SK-N-SH treated with all-trans-retinoic acid at 6 μM for 48 hours (cell line): Measurements from ENCODE around the gene PHF21B.

Source experiments
- ARNTL ChIP-seq: fragments of 450-650 bp; formaldehyde crosslinking; IDR thresholded peaks from 2 replicates; pipeline ENCODE4 v1.5.0; 2020; ENCODE audit warnings: low read depth, mild to moderate bottlenecking, moderate library complexity, borderline replicate concordance
- BACH2 ChIP-seq: fragments of 250-450 bp; sonication (Bioruptor Pico); IDR thresholded peaks from 2 replicates; pipeline ENCODE4 v1.9.0; 2021; ENCODE audit warnings: mild to moderate bottlenecking, borderline replicate concordance
- CSDC2 ChIP-seq: fragments of 250-450 bp; sonication (Bioruptor Pico); IDR thresholded peaks from 2 replicates; pipeline ENCODE4 v1.5.0; 2020; ENCODE audit warnings: mild to moderate bottlenecking, moderate library complexity
- OSR1 ChIP-seq: fragments of 250-450 bp; sonication (Bioruptor Pico); IDR thresholded peaks from 2 replicates; pipeline ENCODE4 v1.8.0; 2022; ENCODE audit warnings: moderate library complexity, mild to moderate bottlenecking, inconsistent platforms
- PPARA ChIP-seq: fragments of 250-450 bp; sonication (Bioruptor Pico); IDR thresholded peaks from 2 replicates; pipeline ENCODE4 v1.5.0; 2020; ENCODE audit warnings: mild to moderate bottlenecking, borderline replicate concordance
- TOX ChIP-seq: fragments of 250-450 bp; sonication (Bioruptor Pico); IDR thresholded peaks from 2 replicates; pipeline ENCODE4 v1.8.0; 2021; ENCODE audit warnings: mild to moderate bottlenecking, moderate library complexity, borderline replicate concordance
- ZFP3 ChIP-seq: fragments of 250-450 bp; sonication (Bioruptor Pico); IDR thresholded peaks from 2 replicates; pipeline ENCODE4 v1.5.0; 2020; ENCODE audit warnings: mild to moderate bottlenecking, moderate library complexity
- ZNF8 ChIP-seq: fragments of 450-650 bp; formaldehyde crosslinking; IDR thresholded peaks from 2 replicates; pipeline ENCODE4 v1.5.0; 2020; ENCODE audit warnings: mild to moderate bottlenecking, moderate library complexity
- TF ChIP-seq, protein P1 (sequence below): fragments of 250-450 bp; sonication (Bioruptor Pico); IDR thresholded peaks from 2 replicates; pipeline ENCODE4 v1.8.0; 2020; ENCODE audit warnings: mild to moderate bottlenecking, moderate library complexity, borderline replicate concordance

DNA sequence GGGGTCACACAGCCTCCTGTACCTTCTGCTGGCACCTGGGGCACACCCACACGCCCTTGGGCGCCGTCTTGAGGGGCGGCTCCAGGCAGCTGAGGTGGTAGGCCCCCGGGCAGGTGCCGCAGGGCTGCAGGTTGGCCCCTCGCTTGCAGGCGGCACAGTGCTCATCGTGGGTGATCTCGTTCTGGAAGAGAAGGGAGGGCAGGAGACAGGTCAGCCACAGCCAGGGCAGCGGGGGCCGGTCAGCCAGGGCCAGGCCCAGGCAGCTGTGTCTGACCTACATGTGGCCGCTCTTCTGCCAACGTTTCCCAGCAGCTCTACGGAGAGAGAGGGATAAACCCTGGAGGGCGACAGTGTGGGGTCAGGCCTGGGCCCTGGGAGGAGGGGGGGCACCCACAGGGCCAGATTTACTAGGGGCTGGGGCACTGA, 121.9 kb downstream of the PHF21B start:
- no peak for TF ChIP-seq CSDC2
- no peak for TF ChIP-seq OSR1 (CRISPR knock-in tag)
- no peak for TF ChIP-seq ZFP3 (CRISPR knock-in tag)
- TF ChIP-seq PPARA (CRISPR knock-in tag): no peak
- no peak for TF ChIP-seq ZNF8 (CRISPR knock-in tag)
- TF ChIP-seq, protein P1, sequence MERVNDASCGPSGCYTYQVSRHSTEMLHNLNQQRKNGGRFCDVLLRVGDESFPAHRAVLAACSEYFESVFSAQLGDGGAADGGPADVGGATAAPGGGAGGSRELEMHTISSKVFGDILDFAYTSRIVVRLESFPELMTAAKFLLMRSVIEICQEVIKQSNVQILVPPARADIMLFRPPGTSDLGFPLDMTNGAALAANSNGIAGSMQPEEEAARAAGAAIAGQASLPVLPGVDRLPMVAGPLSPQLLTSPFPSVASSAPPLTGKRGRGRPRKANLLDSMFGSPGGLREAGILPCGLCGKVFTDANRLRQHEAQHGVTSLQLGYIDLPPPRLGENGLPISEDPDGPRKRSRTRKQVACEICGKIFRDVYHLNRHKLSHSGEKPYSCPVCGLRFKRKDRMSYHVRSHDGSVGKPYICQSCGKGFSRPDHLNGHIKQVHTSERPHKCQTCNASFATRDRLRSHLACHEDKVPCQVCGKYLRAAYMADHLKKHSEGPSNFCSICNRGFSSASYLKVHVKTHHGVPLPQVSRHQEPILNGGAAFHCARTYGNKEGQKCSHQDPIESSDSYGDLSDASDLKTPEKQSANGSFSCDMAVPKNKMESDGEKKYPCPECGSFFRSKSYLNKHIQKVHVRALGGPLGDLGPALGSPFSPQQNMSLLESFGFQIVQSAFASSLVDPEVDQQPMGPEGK (CRISPR knock-in tag): no peak
- no peak for TF ChIP-seq BACH2 (CRISPR knock-in tag)
- no peak for TF ChIP-seq TOX (CRISPR knock-in tag)
- no peak for TF ChIP-seq ARNTL
